ENCODE results near the gene GPR32.
"Not testable (repeated sequence)": the region's sequence is repeated elsewhere in the genome, so short reads cannot be mapped to it uniquely, and the experiment has no call there.

GPR32 gene

GRCh38 chr19:50804420-50805272, 34.4 kb downstream of the GPR32 start:
- peak; percentile 96 for DNase-seq

- no peak for DNase-seq
Observed at GRCh38 chr19:50808856-50809255, 38.6 kb downstream of the GPR32 start.

- not testable (repeated sequence) for DNase-seq
Observed at GRCh38 chr19:50811622-50812238, 41.5 kb downstream of the GPR32 start.

GRCh38 chr19:50812474-50812873, 42.2 kb downstream of the GPR32 start:
- no peak for DNase-seq

GRCh38 chr19:50814883-50815282, 44.6 kb downstream of the GPR32 start:
- DNase-seq, result no peak

GRCh38 chr19:50815439-50815838, 45.2 kb downstream of the GPR32 start:
- no peak for DNase-seq

GRCh38 chr19:50817941-50818858, 47.9 kb downstream of the GPR32 start:
- no peak for DNase-seq

- DNase-seq, result no peak
Observed at GRCh38 chr19:50818859-50819472, 48.7 kb downstream of the GPR32 start.

- no peak for DNase-seq
Observed at GRCh38 chr19:50819636-50820035, 49.4 kb downstream of the GPR32 start.

GRCh38 chr19:50820086-50820485, 49.8 kb downstream of the GPR32 start:
- DNase-seq, result no peak

GRCh38 chr19:50820549-50821247, 50.4 kb downstream of the GPR32 start:
- DNase-seq, result no peak

GRCh38 chr19:50821248-50821612, 51.0 kb downstream of the GPR32 start:
- DNase-seq, result no peak
